ENCODE data around the gene TTC21A.

Gene TTC21A

GRCh38 chr3:39156421-39156820 is 48.9 kb downstream of the TTC21A start:
- peaks cover 5% of the 10 kb centered on the region for H3K79me1 ChIP-seq (ENCODE audit: low read length)
- no peak overlapping the region for H3K27ac ChIP-seq (ENCODE audit: low read depth, low read length)
- H3K79me2 ChIP-seq (ENCODE audit: control insufficient read depth, insufficient read depth, low read length), result peaks cover 13% of the 10 kb centered on the region
- H2BK5ac ChIP-seq (ENCODE audit: low read length), result no peak overlapping the region
- DNase-seq, result no peak
- H3K9ac ChIP-seq (ENCODE audit: low read length), result no peak overlapping the region
- no peak overlapping the region for H2BK120ac ChIP-seq (ENCODE audit: low read depth, low read length)
- no peak overlapping the region for H3K4me2 ChIP-seq (ENCODE audit: low read length)
- H3K4me3 ChIP-seq (ENCODE audit: low read length), result no peak overlapping the region
- H3K27me3 ChIP-seq (ENCODE audit: insufficient read depth, low read length, poor library complexity), result no peaks in the 10 kb centered on the region
- H3K4me1 ChIP-seq (ENCODE audit: control insufficient read depth, low read depth, low read length), result peaks cover 11% of the 10 kb centered on the region
- no peak overlapping the region for H3K23ac ChIP-seq (ENCODE audit: low read length)
- no peak overlapping the region for H3K4ac ChIP-seq (ENCODE audit: low read depth, low read length)
- H4K8ac ChIP-seq (ENCODE audit: low read depth, low read length), result no peak overlapping the region
- H3K56ac ChIP-seq (ENCODE audit: low read length), result no peak overlapping the region
- H2AK5ac ChIP-seq (ENCODE audit: low read length), result no peak overlapping the region
- no peak overlapping the region for H3K18ac ChIP-seq (ENCODE audit: low read length)
- H4K5ac ChIP-seq (ENCODE audit: low read length), result no peak overlapping the region
- H3K36me3 ChIP-seq (ENCODE audit: control insufficient read depth, insufficient read depth, low read length), result no peaks in the 10 kb centered on the region
- no peak overlapping the region for H2BK15ac ChIP-seq (replicated peaks; ENCODE audit: low read depth)
- WGBS (ENCODE audit: extremely low coverage, insufficient coverage, low lambda C conversion rate), result no CpG with 5 or more reads among the region's 4 CpGs

- H3K23ac ChIP-seq (ENCODE audit: low read length), result no peak overlapping the region
- H3K4me3 ChIP-seq (ENCODE audit: low read length), result no peak overlapping the region
- H3K4ac ChIP-seq (ENCODE audit: low read depth, low read length), result no peak overlapping the region
- peaks cover 8% of the 10 kb centered on the region for H3K79me2 ChIP-seq (ENCODE audit: control insufficient read depth, insufficient read depth, low read length)
- no peak overlapping the region for H4K8ac ChIP-seq (ENCODE audit: low read depth, low read length)
- no peak for DNase-seq
- H3K56ac ChIP-seq (ENCODE audit: low read length), result no peak overlapping the region
- no peak overlapping the region for H2AK5ac ChIP-seq (ENCODE audit: low read length)
- peaks cover 6% of the 10 kb centered on the region for H3K4me1 ChIP-seq (ENCODE audit: control insufficient read depth, low read depth, low read length)
- no peak overlapping the region for H2BK5ac ChIP-seq (ENCODE audit: low read length)
- H3K27me3 ChIP-seq (ENCODE audit: insufficient read depth, low read length, poor library complexity), result no peaks in the 10 kb centered on the region
- H3K79me1 ChIP-seq (ENCODE audit: low read length), result peaks cover 2% of the 10 kb centered on the region
- H4K5ac ChIP-seq (ENCODE audit: low read length), result no peak overlapping the region
- WGBS (ENCODE audit: extremely low coverage, insufficient coverage, low lambda C conversion rate), result no CpG with 5 or more reads among the region's 7 CpGs
- no peak overlapping the region for H3K4me2 ChIP-seq (ENCODE audit: low read length)
- no peak overlapping the region for H3K9ac ChIP-seq (ENCODE audit: low read length)
- H3K27ac ChIP-seq (ENCODE audit: low read depth, low read length), result no peak overlapping the region
- no peak overlapping the region for H2BK15ac ChIP-seq (replicated peaks; ENCODE audit: low read depth)
- no peak overlapping the region for H2BK120ac ChIP-seq (ENCODE audit: low read depth, low read length)
- no peak overlapping the region for H3K18ac ChIP-seq (ENCODE audit: low read length)
- no peaks in the 10 kb centered on the region for H3K36me3 ChIP-seq (ENCODE audit: control insufficient read depth, insufficient read depth, low read length)
Measured at GRCh38 chr3:39157359-39157758, 49.9 kb downstream of the TTC21A start.

GRCh38 chr3:39158148-39158715 is 50.8 kb downstream of the TTC21A start:
- Histone ChIP-seq H2BK15ac (replicated peaks; ENCODE audit: low read depth) (peak overlapping the region; percentile 59), H4K5ac (ENCODE audit: low read length) (no peak overlapping the region), H3K4me3 (ENCODE audit: low read length) (no peak overlapping the region), H3K79me1 (ENCODE audit: low read length) (no peaks in the 10 kb centered on the region), H3K18ac (ENCODE audit: low read length) (no peak overlapping the region), H3K27me3 (ENCODE audit: insufficient read depth, low read length, poor library complexity) (no peaks in the 10 kb centered on the region), H3K4me2 (ENCODE audit: low read length) (no peak overlapping the region), H3K23ac (ENCODE audit: low read length) (no peak overlapping the region), H3K4me1 (ENCODE audit: control insufficient read depth, low read depth, low read length) (peaks cover 6% of the 10 kb centered on the region), H2AK5ac (ENCODE audit: low read length) (no peak overlapping the region), H3K9ac (ENCODE audit: low read length) (no peak overlapping the region), H3K36me3 (ENCODE audit: control insufficient read depth, insufficient read depth, low read length) (no peaks in the 10 kb centered on the region), H4K8ac (ENCODE audit: low read depth, low read length) (no peak overlapping the region), H3K56ac (ENCODE audit: low read length) (no peak overlapping the region), H3K79me2 (ENCODE audit: control insufficient read depth, insufficient read depth, low read length) (no peaks in the 10 kb centered on the region), H3K4ac (ENCODE audit: low read depth, low read length) (no peak overlapping the region), H2BK5ac (ENCODE audit: low read length) (no peak overlapping the region), H2BK120ac (ENCODE audit: low read depth, low read length) (no peak overlapping the region), H3K27ac (ENCODE audit: low read depth, low read length) (no peak overlapping the region)
- no CpG with 5 or more reads among the region's 5 CpGs for WGBS (ENCODE audit: extremely low coverage, insufficient coverage, low lambda C conversion rate)
- no peak for DNase-seq

- Histone ChIP-seq H2BK5ac (ENCODE audit: low read length) (no peak overlapping the region), H3K27ac (ENCODE audit: low read depth, low read length) (no peak overlapping the region), H3K4me1 (ENCODE audit: control insufficient read depth, low read depth, low read length) (peaks cover 7% of the 10 kb centered on the region)
Measured at GRCh38 chr3:39164414-39164813, 56.9 kb downstream of the TTC21A start.

GRCh38 chr3:39165518-39165917 is 58.0 kb downstream of the TTC21A start:
- DNase-seq, result no peak
- H4K5ac ChIP-seq (ENCODE audit: low read length), result no peak overlapping the region
- no peak overlapping the region for H2BK120ac ChIP-seq (ENCODE audit: low read depth, low read length)
- no peak overlapping the region for H3K27ac ChIP-seq (ENCODE audit: low read depth, low read length)
- H3K79me2 ChIP-seq (ENCODE audit: control insufficient read depth, insufficient read depth, low read length), result no peaks in the 10 kb centered on the region
- no CpG with 5 or more reads among the region's 1 CpG for WGBS (ENCODE audit: extremely low coverage, insufficient coverage, low lambda C conversion rate)
- peaks cover 7% of the 10 kb centered on the region for H3K4me1 ChIP-seq (ENCODE audit: control insufficient read depth, low read depth, low read length)
- no peak overlapping the region for H2AK5ac ChIP-seq (ENCODE audit: low read length)
- no peaks in the 10 kb centered on the region for H3K36me3 ChIP-seq (ENCODE audit: control insufficient read depth, insufficient read depth, low read length)
- no peak overlapping the region for H3K9ac ChIP-seq (ENCODE audit: low read length)
- no peak overlapping the region for H3K4me2 ChIP-seq (ENCODE audit: low read length)
- H4K8ac ChIP-seq (ENCODE audit: low read depth, low read length), result no peak overlapping the region
- no peak overlapping the region for H3K4me3 ChIP-seq (ENCODE audit: low read length)
- H3K18ac ChIP-seq (ENCODE audit: low read length), result no peak overlapping the region
- peak overlapping the region; percentile 65 for H2BK15ac ChIP-seq (replicated peaks; ENCODE audit: low read depth)
- H3K23ac ChIP-seq (ENCODE audit: low read length), result no peak overlapping the region
- H3K4ac ChIP-seq (ENCODE audit: low read depth, low read length), result no peak overlapping the region
- no peak overlapping the region for H3K56ac ChIP-seq (ENCODE audit: low read length)
- H3K79me1 ChIP-seq (ENCODE audit: low read length), result no peaks in the 10 kb centered on the region
- H2BK5ac ChIP-seq (ENCODE audit: low read length), result no peak overlapping the region
- H3K27me3 ChIP-seq (ENCODE audit: insufficient read depth, low read length, poor library complexity), result no peaks in the 10 kb centered on the region

More at GRCh38 chr3:39164414-39164813, 56.9 kb downstream of the TTC21A start:
- peak overlapping the region; percentile 59 for H2BK15ac ChIP-seq (replicated peaks; ENCODE audit: low read depth)
- H2BK120ac ChIP-seq (ENCODE audit: low read depth, low read length), result no peak overlapping the region
- H3K4ac ChIP-seq (ENCODE audit: low read depth, low read length), result no peak overlapping the region
- no peak overlapping the region for H3K4me3 ChIP-seq (ENCODE audit: low read length)
- WGBS (ENCODE audit: extremely low coverage, insufficient coverage, low lambda C conversion rate), result no CpG with 5 or more reads among the region's 3 CpGs
- no peaks in the 10 kb centered on the region for H3K79me1 ChIP-seq (ENCODE audit: low read length)
- DNase-seq, result no peak
- H3K56ac ChIP-seq (ENCODE audit: low read length), result no peak overlapping the region
- H3K4me2 ChIP-seq (ENCODE audit: low read length), result no peak overlapping the region
- H2AK5ac ChIP-seq (ENCODE audit: low read length), result no peak overlapping the region
- H4K8ac ChIP-seq (ENCODE audit: low read depth, low read length), result no peak overlapping the region
- H4K5ac ChIP-seq (ENCODE audit: low read length), result no peak overlapping the region
- H3K79me2 ChIP-seq (ENCODE audit: control insufficient read depth, insufficient read depth, low read length), result no peaks in the 10 kb centered on the region
- no peak overlapping the region for H3K9ac ChIP-seq (ENCODE audit: low read length)
- no peaks in the 10 kb centered on the region for H3K36me3 ChIP-seq (ENCODE audit: control insufficient read depth, insufficient read depth, low read length)
- H3K27me3 ChIP-seq (ENCODE audit: insufficient read depth, low read length, poor library complexity), result no peaks in the 10 kb centered on the region
- no peak overlapping the region for H3K18ac ChIP-seq (ENCODE audit: low read length)
- no peak overlapping the region for H3K23ac ChIP-seq (ENCODE audit: low read length)

- Histone ChIP-seq H3K56ac (ENCODE audit: low read length) (peak overlapping the region; percentile 53), H3K18ac (ENCODE audit: low read length) (peak overlapping the region; percentile 25), H2AK5ac (ENCODE audit: low read length) (no peak overlapping the region), H3K4me1 (ENCODE audit: control insufficient read depth, low read depth, low read length) (peaks cover 7% of the 10 kb centered on the region), H3K27ac (ENCODE audit: low read depth, low read length) (peak overlapping the region; percentile 74), H3K4me2 (ENCODE audit: low read length) (no peak overlapping the region), H2BK120ac (ENCODE audit: low read depth, low read length) (peak overlapping the region; percentile 80), H2BK5ac (ENCODE audit: low read length) (peak overlapping the region; percentile 74), H2BK15ac (replicated peaks; ENCODE audit: low read depth) (no peak overlapping the region), H3K27me3 (ENCODE audit: insufficient read depth, low read length, poor library complexity) (no peaks in the 10 kb centered on the region), H3K23ac (ENCODE audit: low read length) (no peak overlapping the region), H3K79me2 (ENCODE audit: control insufficient read depth, insufficient read depth, low read length) (no peaks in the 10 kb centered on the region), H3K36me3 (ENCODE audit: control insufficient read depth, insufficient read depth, low read length) (no peaks in the 10 kb centered on the region), H3K9ac (ENCODE audit: low read length) (no peak overlapping the region), H3K79me1 (ENCODE audit: low read length) (no peaks in the 10 kb centered on the region), H3K4me3 (ENCODE audit: low read length) (no peak overlapping the region), H4K5ac (ENCODE audit: low read length) (no peak overlapping the region), H4K8ac (ENCODE audit: low read depth, low read length) (no peak overlapping the region), H3K4ac (ENCODE audit: low read depth, low read length) (no peak overlapping the region)
- no CpG with 5 or more reads among the region's 3 CpGs for whole genome bisulfite sequencing (ENCODE audit: extremely low coverage, insufficient coverage, low lambda C conversion rate)
- DNase-seq, result peak; percentile 96
Measured at GRCh38 chr3:39166134-39166710, 58.7 kb downstream of the TTC21A start.
